ENCODE measurements around the gene DISP3.

The DISP3 gene

GRCh38 chr1:11478571-11479374 is at the start of gene DISP3:
Gene DISP3 (plus strand): TSS chr1:11479155. CDS start chr1:11500993, 21,838 bp downstream.
- peak; percentile 88 for DNase-seq

GRCh38 chr1:11429226-11429625 is 49.7 kb upstream of the DISP3 start:
- DNase-seq, result no peak

- DNase-seq, result no peak
Observed at GRCh38 chr1:11429935-11430334, 49.0 kb upstream of the DISP3 start.

- no peak for DNase-seq
Observed at GRCh38 chr1:11431941-11432507, 46.9 kb upstream of the DISP3 start.

- no peak for DNase-seq
Observed at GRCh38 chr1:11432526-11432925, 46.4 kb upstream of the DISP3 start.

GRCh38 chr1:11434501-11434900 is 44.5 kb upstream of the DISP3 start:
- no peak for DNase-seq

- DNase-seq, result no peak
Observed at GRCh38 chr1:11434926-11435325, 44.0 kb upstream of the DISP3 start.

GRCh38 chr1:11438996-11439395 is 40.0 kb upstream of the DISP3 start:
- DNase-seq, result no peak

GRCh38 chr1:11441211-11441952 is 37.6 kb upstream of the DISP3 start:
- DNase-seq, result peak; percentile 71

- no peak for DNase-seq
Observed at GRCh38 chr1:11443043-11443442, 35.9 kb upstream of the DISP3 start.

- no peak for DNase-seq
Observed at GRCh38 chr1:11443961-11444658, 34.8 kb upstream of the DISP3 start.

GRCh38 chr1:11444907-11445306 is 34.0 kb upstream of the DISP3 start:
- no peak for DNase-seq

- no peak for DNase-seq
Observed at GRCh38 chr1:11447903-11448302, 31.1 kb upstream of the DISP3 start.

GRCh38 chr1:11448373-11449099 is 30.4 kb upstream of the DISP3 start:
- DNase-seq, result no peak

- DNase-seq, result no peak
Observed at GRCh38 chr1:11449100-11449403, 29.9 kb upstream of the DISP3 start.

- no peak for DNase-seq
Observed at GRCh38 chr1:11450310-11450709, 28.6 kb upstream of the DISP3 start.

GRCh38 chr1:11453742-11454491 is 25.0 kb upstream of the DISP3 start:
- no peak for DNase-seq

GRCh38 chr1:11455967-11456570 is 22.9 kb upstream of the DISP3 start:
- DNase-seq, result no peak

- no peak for DNase-seq
Observed at GRCh38 chr1:11456965-11457364, 22.0 kb upstream of the DISP3 start.

GRCh38 chr1:11458811-11459275 is 20.1 kb upstream of the DISP3 start:
- DNase-seq, result peak; percentile 88

GRCh38 chr1:11461531-11462137 is 17.3 kb upstream of the DISP3 start:
- DNase-seq, result no peak
